Breast epithelium (tissue), 4 donors: ENCODE measurements around the gene STX8. TPM values are rescaled to one million over a fixed set of nuclear protein-coding genes. Genes with fewer than 3 reads are reported as not detected.

Experiments
- DNase-seq, 2 donors: peaks; one replicate each; pipeline ENCODE4 v3.0.0-alpha.2; 2019; ENCODE audit warnings: low spot score in 2 of 2
- H3K27ac ChIP-seq, 2 donors: fragments of 200-600 bp; sonication (generic) in 1 of 2; one replicate each; pipeline ENCODE4 v1.5.1; 2016 to 2019; ENCODE audit warnings: mild to moderate bottlenecking in 1 of 2
- H3K27me3 ChIP-seq, 2 donors: fragments of 200-600 bp; sonication (generic) in 1 of 2; one replicate each; pipeline versions ENCODE4 v1.5.1 to v1.6.0; 2017 to 2019; ENCODE audit warnings: control low read depth in 1 of 2, mild to moderate bottlenecking in 1 of 2
- H3K36me3 ChIP-seq: fragments of 200-600 bp; one replicate; pipeline ENCODE4 v1.5.1; 2019
- H3K4me1 ChIP-seq, 2 donors: fragments of 200-600 bp; sonication (generic); one replicate each; pipeline ENCODE4 v1.5.1; 2016 to 2019; ENCODE audit warnings: control low read depth in 1 of 2
- H3K4me3 ChIP-seq, 3 donors: fragments of 200-600 bp; sonication (generic); 1 replicate in 2 of 3; 2 replicates in 1 of 3; pipeline ENCODE4 v1.5.1; 2016 to 2019; ENCODE audit warnings: mild to moderate bottlenecking in 3 of 3, moderate library complexity in 2 of 3
- H3K9me3 ChIP-seq, 2 donors: fragments of 200-600 bp; sonication (generic) in 1 of 2; one replicate each; pipeline ENCODE4 v1.5.1; 2016 to 2019; ENCODE audit warnings: control low read depth in 1 of 2
- POLR2A ChIP-seq: fragments of 450-650 bp; IDR thresholded peaks from one replicate; pipeline ENCODE4 v1.6.1; 2016; ENCODE audit warnings: antibody characterized with exemption, mild to moderate bottlenecking, moderate library complexity
- POLR2AphosphoS5 ChIP-seq, 3 donors: sonication (generic); formaldehyde crosslinking; IDR thresholded peaks; one replicate each; pipeline ENCODE4 v1.6.1; 2017; ENCODE audit warnings: antibody characterized with exemption in 3 of 3
- intact Hi-C: fragments of 100-400 bp; cut with DNase I; formaldehyde crosslinking; loops from one replicate; pipeline ENCODE4 v1.15.1; 2023; ENCODE audit warnings: low total_unique reads
- total RNA-seq, 3 donors: library from RNA; depleted of rRNA; stranded (reverse); fragments of >200 nt; gene quantifications; one replicate each; pipeline ENCODE4 v1.1.0, GENCODE V29; 2016
- TF ChIP-seq, protein P1 (sequence below), 3 donors: fragments of 450-650 bp; IDR thresholded peaks; one replicate each; pipeline ENCODE4 v1.5.1; 2016 to 2017; ENCODE audit warnings: antibody characterized with exemption in 3 of 3, mild to moderate bottlenecking in 3 of 3, moderate library complexity in 3 of 3

STX8 gene
- total RNA-seq, 3 donors from 2014 or later = 54.1 to 101 (median 60.4) TPM

DNA sequence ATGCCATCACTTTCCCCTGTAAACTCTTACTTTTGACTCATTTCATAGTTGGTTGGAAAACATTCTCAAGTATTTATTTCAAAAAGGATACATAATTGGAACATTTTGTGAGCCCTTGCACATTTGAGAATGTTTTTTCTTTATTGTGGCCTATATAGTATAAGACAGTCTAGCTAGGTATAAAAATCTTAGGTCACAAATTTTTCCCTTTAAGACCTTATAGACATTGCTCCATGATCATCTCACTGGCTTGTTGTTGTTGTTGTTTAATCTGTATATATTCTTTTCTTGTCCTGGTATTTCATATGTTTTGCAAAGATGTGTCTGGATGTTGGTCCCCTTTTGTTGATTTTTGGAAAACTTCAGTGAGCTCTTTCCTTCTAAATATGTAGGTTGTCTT lies 360.2 kb downstream of the STX8 start:
- no peak for DNase-seq
- H3K27me3 ChIP-seq = no peaks in the 10 kb centered on the region
- H3K36me3 ChIP-seq = no peaks in the 10 kb centered on the region
- peaks cover 0 to 14% of the 10 kb centered on the region in 2 donors for H3K9me3 ChIP-seq
- TF ChIP-seq POLR2AphosphoS5 (IDR thresholded peaks at IDR 0.05) = no peak
- TF ChIP-seq, protein P1, sequence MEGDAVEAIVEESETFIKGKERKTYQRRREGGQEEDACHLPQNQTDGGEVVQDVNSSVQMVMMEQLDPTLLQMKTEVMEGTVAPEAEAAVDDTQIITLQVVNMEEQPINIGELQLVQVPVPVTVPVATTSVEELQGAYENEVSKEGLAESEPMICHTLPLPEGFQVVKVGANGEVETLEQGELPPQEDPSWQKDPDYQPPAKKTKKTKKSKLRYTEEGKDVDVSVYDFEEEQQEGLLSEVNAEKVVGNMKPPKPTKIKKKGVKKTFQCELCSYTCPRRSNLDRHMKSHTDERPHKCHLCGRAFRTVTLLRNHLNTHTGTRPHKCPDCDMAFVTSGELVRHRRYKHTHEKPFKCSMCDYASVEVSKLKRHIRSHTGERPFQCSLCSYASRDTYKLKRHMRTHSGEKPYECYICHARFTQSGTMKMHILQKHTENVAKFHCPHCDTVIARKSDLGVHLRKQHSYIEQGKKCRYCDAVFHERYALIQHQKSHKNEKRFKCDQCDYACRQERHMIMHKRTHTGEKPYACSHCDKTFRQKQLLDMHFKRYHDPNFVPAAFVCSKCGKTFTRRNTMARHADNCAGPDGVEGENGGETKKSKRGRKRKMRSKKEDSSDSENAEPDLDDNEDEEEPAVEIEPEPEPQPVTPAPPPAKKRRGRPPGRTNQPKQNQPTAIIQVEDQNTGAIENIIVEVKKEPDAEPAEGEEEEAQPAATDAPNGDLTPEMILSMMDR (IDR thresholded peaks at IDR 0.05) = no peak
- no peak overlapping the region for H3K27ac ChIP-seq
- no peaks in the 10 kb centered on the region for H3K4me1 ChIP-seq
- intact Hi-C loops = no loop called here
- H3K4me3 ChIP-seq = no peak overlapping the region

DNA sequence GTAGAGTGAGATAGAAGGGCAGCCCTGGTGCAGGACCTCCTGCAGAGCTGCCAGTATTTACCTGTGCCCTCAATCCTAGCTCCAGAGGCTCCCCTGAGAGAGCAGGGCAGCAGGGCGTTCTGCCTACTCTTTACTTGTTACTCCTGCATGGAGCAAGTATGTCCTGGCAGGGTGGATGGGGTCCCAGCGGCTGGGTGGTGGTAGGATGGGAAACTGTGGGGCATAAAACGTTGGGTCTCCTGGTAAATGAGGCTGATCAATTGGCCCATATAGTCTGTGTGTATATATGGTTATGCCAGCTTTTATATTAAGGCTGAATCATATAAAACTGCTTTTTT lies 362.3 kb downstream of the STX8 start:
- H3K4me3 ChIP-seq = no peak overlapping the region
- no peaks in the 10 kb centered on the region for H3K27me3 ChIP-seq
- H3K27ac ChIP-seq = no peak overlapping the region
- no peak for TF ChIP-seq POLR2AphosphoS5 (IDR thresholded peaks at IDR 0.05)
- TF ChIP-seq, protein P1 (IDR thresholded peaks at IDR 0.05) = no peak
- TF ChIP-seq POLR2A = no peak
- no peaks in the 10 kb centered on the region for H3K4me1 ChIP-seq
- peaks cover 0 to 14% of the 10 kb centered on the region in 2 donors for H3K9me3 ChIP-seq
- intact Hi-C loops = no loop called here
- no peaks in the 10 kb centered on the region for H3K36me3 ChIP-seq
- no peak for DNase-seq

DNA sequence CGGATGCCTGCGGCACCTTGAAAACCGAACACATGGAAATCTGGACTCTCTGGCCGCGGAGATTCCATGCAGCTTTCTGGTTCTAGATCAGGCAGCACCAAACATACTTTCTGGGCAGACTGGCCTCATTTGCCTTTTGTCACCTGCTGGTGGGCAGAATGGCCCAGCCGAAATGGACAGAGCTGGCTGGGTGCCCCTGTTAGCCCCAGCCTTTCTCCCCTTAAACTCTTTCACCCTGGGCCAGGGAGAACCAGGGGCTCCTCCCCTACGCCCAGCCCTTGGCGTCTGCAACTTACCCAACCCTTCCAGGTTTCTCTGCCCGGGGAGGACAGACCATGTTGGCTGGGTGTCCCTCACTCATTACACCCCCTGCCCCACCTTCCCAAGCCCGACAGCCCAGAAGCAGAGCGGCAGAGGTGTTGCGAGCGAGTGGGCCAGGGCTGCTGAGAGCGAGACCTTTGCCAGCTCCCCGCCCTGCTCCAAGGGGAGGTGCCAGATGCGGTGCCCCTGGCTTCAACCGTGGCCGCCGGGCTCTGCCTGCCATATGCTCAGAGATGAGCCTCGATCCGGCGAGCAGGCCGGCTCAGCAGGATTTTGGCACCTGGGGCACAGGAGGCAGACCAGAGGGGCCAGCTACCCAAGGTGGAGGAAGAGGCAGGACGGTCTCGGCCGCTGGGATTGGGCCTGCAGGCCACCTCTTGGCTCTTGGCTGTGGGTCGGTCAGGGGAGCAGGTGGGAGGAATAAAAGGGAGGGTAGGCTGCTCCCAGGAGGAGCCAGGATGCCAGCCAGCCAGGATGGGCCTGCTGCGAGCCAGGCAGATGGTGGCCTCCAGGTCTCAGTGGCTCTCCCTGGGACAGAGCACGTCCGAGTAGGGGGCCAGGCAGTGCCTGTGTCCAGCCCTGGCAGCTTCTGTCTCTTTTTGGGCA lies 363.0 kb downstream of the STX8 start:
- H3K4me3 ChIP-seq = no peak overlapping the region
- no peaks in the 10 kb centered on the region for H3K27me3 ChIP-seq
- no peak overlapping the region for H3K27ac ChIP-seq
- intact Hi-C loops = no loop called here
- H3K36me3 ChIP-seq = no peaks in the 10 kb centered on the region
- H3K9me3 ChIP-seq = peaks cover 0 to 14% of the 10 kb centered on the region in 2 donors
- H3K4me1 ChIP-seq = no peaks in the 10 kb centered on the region
- TF ChIP-seq POLR2A (no peak), POLR2AphosphoS5 (IDR thresholded peaks at IDR 0.05) (no peak)
- TF ChIP-seq, protein P1 (IDR thresholded peaks at IDR 0.05) = no peak
- no peak for DNase-seq

DNA sequence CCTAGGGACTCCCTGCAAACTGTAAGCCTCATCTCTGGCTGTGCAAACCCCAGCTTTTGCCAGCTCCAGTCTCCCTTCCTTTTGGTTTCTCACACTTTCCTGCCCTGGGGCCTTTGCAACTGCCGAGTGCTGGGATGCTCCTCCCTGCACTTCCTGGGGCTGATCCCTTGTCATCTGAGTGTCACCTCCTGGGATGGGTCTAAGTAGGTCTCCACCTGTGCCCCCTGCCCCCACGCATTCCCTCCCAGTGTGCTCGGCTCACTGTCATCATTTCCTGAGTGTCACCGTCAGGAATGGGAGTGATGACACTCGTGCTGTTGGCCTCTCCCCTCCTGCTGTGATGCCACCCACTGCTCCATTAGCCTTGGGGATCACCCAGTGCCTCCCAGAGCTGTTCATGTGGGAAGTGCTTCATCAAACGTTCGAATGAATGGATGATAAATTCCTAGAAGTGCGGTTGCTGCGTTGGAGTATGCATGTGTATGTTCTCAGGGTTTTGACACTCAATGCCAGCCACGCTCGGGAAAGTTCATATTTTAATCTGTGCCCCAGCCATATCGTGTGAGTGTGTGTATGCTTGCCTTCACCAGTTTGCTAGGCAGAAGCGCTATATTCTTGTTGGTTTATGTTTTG lies 364.4 kb downstream of the STX8 start:
- Histone ChIP-seq H3K4me3 (no peak overlapping the region), H3K9me3 (peaks cover 0 to 10% of the 10 kb centered on the region in 2 donors), H3K36me3 (no peaks in the 10 kb centered on the region), H3K27ac (no peak overlapping the region), H3K27me3 (no peaks in the 10 kb centered on the region), H3K4me1 (no peaks in the 10 kb centered on the region)
- DNase-seq = peak in 1 of 2 donors; percentile 68
- intact Hi-C loops = no loop called here
- TF ChIP-seq POLR2A = no peak
- TF ChIP-seq, protein P1 (IDR thresholded peaks at IDR 0.05) = no peak
- no peak for TF ChIP-seq POLR2AphosphoS5 (IDR thresholded peaks at IDR 0.05)

DNA sequence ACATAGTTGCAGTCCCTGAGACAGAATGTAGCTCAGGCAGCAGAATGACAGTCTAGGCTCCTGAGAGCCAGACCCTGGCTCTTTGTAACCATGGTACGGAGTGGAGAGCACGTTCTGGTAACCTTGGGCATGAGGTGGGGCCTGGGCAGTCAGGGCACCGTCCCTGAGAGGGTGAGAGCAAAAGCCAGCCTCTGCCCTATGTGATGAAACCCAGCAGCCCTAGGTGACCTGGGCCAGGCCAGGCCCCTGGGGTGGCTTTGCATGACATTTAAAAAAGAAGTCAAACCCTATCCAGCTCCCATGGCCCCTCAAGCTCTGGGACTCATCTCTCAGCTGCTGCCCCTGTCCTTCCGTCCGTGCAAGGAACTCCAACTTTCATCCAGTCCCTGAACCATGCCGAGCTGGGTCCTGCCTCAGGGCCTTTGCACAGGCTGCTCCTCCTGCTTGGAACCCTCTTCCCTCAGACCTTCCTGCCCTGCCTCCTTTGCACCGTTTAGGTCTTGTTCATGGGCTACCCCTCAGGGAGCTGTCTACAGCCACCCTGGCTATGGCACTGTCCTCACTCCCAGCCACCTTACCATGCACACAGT lies 365.7 kb downstream of the STX8 start:
- Histone ChIP-seq H3K36me3 (no peaks in the 10 kb centered on the region), H3K4me1 (no peaks in the 10 kb centered on the region), H3K27ac (no peak overlapping the region), H3K27me3 (no peaks in the 10 kb centered on the region), H3K9me3 (no peaks in the 10 kb centered on the region), H3K4me3 (no peak overlapping the region)
- TF ChIP-seq, protein P1 (IDR thresholded peaks at IDR 0.05) = no peak
- TF ChIP-seq POLR2AphosphoS5 (IDR thresholded peaks at IDR 0.05) (no peak), POLR2A (no peak)
- DNase-seq = no peak
- intact Hi-C loops = loop anchor here (5.0 kb wide), 1 partner anchor 997 kb away; no protein-coding TSS in a partner anchor
